ELR (cell line): ENCODE data around the gene REPS1.
"Not testable (repeated sequence)": the region's sequence is repeated elsewhere in the genome, so short reads cannot be mapped to it uniquely, and the experiment has no call there.

Experiments
- DNase-seq: peaks from one replicate; pipeline ENCODE4 v3.0.0-alpha.2; 2015; ENCODE audit warnings: low read depth

Gene REPS1

DNA sequence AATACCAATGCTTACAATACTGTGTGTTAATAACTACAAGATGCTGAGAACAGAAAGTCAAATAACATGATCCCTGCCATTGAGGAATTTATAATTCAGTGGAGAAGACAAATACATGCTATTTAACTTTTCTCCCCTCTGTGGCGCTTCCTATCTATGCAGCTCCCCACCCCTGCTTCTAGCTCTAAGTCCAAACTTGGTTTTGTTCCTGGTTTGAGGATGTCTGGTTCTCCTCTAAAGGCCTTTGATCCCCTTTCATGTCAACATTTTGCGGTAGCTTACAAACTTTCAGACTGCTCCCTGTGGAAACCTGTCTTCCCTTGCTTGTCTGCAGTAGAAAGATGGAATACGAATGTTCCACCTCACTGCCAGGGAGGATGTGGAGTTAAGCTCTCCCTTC is 18.4 kb upstream of the REPS1 start:
- DNase-seq: no peak

DNA sequence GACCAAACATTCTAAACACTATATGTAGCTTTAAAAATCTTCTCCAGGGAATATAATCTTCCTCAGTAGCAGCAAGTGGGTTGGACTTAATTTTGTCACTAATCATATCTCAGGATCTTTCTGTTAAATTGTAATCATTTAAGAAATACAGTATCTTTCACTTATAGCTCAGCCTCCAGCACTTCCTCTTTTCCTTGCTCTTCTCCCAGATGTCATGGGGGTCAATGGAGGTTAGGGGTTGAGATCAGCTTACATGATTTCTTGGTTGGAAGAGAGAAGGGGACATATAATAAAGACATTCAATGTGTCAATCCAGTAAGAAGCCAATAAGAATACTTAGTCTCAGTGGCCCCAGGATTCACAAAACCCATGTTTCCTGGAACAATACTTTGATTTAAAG is 15.7 kb upstream of the REPS1 start:
- DNase-seq: no peak

DNA sequence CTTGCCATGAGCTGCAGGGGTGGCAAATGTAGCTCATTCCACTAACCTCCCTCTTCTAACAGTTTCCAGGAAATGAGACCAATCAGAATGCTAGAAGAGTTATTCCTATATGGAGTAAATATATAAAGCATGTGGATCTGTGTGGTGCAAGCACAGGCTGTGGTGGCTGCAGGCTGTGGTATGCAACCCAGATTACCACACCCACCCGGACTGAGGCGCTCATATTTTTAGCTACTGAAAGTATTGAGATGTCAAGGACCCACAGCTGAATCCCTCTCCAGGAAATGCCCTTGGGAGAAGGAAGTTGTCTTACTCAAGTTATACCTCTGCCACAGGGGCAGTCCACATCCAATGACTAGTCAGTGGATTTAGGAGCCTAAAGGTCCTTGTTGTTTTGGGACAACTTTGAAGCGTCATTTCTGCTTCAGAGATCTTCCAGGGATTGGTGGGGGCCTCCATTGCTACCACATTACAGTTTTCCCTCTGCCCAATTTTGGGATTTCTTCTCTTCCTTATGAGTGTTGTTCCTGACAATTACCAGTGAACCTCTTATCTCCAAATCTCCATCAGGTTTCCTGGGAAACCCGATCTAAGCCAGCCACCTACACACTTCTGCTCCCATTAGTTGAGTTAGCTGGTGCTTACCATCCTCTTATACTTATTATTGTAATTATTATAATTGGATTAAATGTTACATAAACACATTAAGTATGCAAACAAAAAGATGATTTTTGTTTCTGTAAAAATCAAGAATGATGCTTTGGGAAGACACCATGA is 12.1 kb upstream of the REPS1 start:
- no peak for DNase-seq

DNA sequence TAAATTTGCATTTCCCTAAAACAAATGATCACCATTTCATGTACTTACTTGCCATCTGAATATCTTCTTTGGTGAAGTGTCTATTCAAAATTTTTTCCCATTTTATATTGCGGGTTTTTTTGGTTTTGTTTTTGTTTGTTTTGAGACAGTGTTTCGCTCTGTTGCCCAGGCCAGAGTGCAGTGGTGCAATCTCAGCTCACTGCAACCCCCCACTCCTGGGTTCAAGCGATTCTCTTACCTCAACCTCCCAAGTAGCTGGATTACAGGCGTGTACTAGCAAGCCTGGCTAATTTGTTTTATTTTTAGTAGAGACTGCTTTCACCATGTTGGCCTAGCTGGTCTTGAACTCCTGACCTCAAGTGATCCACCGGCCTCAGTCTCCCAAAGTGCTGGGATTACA is 9.1 kb upstream of the REPS1 start:
- no peak for DNase-seq

DNA sequence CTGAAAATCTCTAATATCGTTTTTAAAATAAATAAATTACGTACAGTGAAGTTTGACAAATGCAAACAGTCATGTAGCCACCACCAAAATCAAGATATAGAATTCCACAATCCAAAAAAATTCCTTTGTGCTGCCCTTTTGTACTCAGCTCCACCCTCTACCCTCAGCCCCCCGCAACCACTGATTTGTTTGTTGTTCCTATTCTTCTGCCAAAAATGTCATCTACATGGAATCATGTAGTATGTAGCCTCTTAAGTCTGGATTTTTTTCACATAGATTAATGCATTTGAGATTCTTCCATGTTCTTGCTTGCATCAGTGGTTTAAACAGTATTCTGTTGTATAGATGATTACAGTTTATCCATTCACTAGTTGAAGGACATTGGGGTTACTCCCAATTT is 8.5 kb upstream of the REPS1 start:
- DNase-seq: no peak

DNA sequence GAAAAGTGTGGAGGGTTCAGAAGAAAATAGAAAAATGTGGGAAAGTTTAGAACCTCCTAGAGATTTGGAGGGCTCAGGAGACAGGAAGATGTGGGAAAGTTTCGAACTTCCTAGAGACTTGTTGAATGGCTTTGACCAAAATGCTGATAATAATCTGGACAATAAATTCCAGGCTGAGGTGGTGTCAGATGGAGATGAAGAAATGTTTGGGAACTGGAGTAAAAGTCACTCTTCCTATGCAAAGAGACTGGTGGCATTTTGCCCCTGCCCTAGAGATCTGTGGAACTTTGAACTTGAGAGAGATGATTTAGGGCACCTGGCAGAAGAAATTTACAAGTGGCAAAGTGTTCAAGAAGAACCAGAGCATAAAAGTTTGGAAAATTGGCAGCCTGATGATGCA is 5.4 kb upstream of the REPS1 start:
- not testable (repeated sequence) for DNase-seq

DNA sequence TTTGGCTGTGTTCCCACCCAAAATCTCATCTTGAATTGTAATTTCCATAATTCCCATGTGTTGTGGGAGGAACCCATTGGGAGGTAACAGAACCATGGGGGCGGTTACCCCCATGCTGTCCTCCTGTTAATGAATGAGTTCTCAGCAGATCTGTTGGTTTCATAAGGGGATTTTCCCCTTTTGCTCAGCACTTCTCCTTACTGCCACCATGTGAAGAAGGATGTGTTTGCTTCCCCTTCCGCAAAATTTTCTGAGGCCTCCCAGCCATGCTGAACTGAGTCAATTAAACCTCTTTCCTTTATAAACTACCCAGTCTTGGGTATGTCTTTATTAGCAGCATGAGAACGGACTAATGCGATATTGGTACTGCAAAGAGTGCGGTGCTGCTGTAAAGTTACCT is 4.9 kb upstream of the REPS1 start:
- not testable (repeated sequence) for DNase-seq

DNA sequence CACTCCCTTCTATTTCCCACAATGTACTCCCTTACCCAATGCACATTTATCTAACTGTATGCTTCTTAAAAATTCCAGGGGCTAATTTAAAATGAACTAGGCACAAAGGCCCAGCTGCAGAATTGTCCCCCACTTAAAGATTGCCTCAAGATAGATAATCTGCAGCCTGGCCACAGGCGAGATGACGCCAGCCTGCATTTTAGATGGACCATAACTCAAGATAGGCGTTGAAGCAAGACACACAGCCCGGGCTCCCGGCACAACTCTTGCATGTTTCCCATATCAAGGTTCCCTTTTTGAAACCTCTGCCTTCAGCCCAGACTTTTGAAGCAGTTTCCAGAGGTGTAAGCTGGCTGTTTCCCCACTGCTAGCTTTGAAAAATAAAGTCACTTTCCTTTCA is 3.2 kb upstream of the REPS1 start:
- DNase-seq: no peak

DNA sequence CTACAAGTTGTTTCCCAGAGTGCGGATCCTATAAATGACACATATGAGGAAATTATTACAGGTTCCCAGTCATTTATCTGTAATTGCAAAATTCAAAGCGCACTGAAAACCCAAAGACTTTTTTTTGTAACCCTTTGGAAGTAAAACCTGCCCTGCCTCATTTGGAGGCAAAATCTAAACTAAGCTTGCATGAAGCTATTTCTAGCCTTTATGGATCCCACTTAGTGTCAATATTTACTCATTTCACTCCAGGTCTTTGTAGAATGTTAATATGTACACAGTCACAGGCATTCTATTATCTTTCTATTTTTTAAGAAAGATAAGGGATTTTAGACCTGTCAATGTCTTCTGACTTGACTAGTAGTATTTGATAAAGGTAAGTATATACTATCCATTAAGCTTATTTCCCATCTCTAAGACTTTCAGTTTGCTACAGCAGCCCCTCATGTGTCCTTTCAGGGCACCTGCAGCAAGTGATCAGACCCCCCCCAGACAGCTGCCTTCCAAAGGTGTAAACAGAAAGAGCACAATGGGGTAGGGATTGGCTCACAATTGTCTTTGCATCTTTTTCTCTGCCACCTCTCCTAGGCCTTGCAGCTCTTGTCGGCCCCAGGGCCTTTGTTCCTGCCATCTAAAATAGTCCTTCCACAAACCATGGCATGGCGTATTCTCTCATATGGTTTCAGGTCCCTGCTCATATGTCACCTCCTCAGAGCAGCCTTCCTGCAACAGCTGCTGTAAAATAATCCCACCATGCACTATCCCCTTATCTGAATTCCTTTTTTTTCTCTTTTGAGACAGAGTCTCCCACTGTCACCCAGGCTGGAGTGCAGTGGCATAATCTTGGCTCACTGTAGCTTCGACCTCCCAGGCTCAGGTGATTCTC is 1.3 kb upstream of the REPS1 start:
- no peak for DNase-seq

DNA sequence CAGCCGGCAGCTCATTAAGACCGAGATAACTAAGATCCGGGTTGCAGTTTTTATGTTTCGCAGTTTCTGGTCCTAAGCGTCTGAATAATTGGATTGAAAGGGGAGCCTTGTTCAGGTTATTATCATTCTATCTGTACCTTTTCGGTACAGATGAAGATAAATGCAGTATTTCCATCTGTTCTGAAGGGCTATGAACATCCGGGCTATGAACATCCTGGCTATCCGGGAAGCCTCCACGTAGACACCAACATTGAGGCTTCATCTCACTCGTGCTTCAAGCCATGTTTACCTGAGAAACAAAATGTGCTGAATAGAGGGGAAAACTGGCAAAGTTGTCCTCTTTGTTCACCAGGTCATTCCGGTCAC is 399 bp upstream of the REPS1 start:
- no peak for DNase-seq

DNA sequence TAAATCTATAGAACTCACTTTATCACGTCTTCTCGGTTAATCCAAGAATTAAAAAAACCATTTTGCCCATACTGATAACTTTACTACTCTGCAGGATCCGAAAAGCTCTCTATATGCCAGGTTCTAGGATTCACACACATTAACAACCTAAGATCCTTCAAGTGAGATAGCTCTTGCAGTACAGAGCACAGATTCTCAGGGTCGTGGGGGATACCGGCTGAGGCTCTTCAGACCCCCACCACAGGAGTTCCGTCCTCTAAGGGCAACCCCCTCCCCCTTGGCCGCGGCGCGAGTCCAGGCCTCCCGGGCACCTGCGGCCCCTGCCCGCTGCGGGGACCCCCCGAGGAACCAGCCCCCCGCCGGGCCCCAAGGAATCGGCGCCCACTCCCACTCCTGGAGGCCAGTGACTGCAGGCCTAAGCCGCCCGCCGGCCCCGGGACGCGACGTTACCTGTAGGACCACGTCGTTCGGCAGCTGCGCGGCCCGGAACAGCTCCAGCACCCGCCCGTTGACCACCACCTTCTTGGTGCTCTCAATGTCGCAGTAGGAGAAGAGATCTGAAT is 892 bp downstream of the REPS1 start:
- DNase-seq: no peak

DNA sequence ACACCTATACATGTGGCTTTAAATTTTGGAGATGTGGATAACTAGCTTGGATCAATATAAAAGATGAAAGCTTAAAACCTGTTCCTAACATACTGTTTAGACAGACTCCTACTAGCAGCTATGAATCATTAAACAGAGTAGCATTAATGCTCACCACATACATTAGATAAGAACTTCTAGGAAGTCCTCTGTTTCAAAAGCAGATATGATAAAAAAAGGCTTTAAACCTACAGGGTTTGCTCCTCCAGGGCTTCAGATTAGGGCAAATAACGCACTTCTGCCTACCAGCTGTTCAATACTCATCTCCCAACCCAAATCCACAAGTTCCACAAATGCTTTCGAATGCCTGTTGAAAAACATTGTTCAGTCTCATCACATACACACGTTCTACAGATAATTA is 1.5 kb downstream of the REPS1 start:
- peak; percentile 54 for DNase-seq

DNA sequence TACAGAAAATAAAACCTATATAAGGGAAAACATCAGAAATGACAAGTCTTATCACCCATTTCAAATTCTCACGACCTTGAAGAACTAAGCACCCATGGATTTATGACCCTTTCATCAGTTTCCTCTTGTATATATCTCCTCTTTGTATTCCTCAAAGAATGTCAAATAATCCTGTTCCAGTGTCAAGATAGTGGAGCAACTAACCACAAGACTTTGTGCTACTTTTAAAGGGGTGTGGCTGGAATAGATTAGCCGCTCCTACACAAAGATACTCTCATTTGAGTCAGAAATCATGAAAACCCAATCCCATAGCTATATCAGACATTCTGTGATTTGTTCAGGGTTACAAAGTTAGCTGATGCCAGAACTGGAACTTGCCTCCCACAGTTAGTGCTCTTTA is 6.6 kb downstream of the REPS1 start:
- DNase-seq: no peak

DNA sequence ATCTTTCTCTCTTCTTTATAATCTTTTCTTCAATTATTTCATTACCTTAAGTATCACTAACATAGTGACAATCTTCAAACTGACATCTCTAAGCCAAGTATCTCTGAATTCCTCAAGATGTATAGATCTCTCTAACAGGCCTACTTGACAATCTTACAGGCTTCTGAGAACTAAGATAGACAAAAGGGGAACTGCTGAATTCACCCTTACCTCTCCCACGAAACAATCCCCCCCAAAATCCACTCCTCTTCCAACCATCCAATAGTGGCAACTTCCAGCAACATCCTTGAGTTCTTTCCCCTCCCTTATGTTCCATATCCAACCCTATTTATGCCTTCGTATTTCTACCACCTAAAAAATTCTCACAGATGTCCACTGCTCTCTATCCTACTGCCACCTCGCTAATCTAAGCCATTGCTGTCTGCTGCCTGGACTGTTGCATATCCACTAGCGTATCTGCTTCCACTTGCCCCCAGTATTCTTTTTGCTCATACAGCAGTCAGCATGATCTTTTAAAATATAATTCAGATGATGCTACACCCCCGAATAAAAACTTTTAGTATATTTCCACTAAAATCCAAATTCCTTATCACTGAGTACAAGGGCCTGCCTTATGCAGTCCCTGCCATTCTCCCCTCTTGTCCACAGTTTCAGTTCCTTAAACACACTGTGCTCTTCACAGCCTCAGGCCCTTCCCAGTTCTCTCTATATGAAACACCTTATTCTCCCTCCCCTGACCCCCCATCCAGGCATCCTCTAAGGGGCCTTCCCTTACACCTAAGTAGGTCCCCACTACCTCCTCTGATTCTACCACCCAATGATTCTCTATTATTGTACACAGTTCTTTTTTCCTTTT is 8.0 kb downstream of the REPS1 start:
- no peak for DNase-seq

DNA sequence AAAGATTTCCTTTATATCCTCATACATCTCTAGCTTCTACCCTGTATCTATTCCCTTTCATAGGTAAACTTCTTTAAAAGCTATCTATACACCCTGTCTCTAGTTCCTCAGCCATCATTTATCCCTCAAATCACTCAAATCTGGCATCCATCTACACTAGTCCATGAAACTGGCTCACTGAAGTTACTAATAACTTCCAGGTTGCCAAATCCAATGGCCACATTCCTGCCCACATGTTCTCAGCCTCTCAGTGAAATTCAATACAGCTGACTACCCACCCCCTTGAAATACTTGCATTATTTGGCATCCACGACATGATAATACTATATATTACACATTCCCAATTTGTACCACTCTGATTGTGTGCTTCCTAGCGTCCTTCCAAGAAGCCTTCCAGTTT is 8.7 kb downstream of the REPS1 start:
- DNase-seq: no peak

DNA sequence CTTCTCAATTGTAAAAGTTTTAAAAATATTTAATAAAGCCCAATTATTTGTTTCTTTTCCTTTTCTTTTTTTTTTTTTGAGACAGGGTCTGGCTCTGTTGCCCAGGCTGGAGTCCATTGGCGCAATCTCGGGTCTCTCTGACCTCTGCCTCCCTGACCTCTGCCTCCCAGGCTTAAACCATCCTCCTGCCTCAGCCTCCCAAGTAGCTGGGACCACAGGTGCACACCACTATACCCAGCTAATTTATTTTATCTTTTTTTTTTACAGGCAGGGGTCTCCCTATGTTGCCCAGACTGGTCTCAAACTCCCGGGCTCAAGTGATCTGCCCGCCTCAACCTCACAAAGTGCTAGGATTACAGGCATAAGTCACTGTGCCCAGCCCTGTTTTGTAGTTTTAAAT is 9.8 kb downstream of the REPS1 start:
- DNase-seq: no peak

DNA sequence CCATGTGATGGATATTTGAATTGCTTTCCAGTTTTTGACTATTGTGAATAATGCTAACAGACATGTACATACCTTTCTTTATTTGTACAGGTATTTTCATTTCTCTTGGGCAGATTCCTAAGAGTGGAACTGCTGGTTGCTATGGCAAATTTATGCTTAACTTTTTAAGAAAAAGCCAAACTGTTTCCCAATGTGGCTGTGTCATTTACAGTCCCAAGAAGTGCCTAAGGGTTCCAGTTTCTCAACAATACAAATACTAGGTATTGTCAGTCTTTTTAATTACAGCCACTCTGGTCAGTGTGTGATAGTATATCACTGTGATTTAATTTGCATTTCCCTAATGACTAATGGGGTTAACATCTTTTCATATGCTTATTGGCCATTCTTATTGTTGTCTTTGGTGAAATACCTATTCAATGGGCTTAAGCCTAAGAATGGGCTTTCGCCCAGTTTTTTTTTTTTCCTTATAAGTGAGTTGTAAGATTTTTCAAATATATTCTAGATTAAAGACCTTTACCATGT is 10.3 kb downstream of the REPS1 start:
- DNase-seq: no peak

DNA sequence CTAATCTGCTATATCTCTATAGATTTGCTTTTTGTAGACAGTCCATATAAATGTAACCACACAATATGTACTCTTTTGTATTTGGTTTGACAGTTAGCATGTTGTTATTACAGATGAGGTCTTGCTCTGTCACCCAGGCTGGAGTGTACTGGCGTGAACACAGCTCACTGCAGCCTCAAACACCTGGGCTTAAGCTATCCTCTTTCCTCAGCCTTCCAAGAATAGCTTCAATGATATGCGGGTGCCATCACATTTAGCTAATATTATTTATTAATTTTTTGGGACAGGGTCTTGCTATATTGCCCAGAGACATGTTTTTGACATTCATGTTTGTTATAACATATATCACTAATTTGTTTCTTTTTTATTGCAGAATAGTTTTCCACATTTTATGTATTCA is 10.8 kb downstream of the REPS1 start:
- no peak for DNase-seq

DNA sequence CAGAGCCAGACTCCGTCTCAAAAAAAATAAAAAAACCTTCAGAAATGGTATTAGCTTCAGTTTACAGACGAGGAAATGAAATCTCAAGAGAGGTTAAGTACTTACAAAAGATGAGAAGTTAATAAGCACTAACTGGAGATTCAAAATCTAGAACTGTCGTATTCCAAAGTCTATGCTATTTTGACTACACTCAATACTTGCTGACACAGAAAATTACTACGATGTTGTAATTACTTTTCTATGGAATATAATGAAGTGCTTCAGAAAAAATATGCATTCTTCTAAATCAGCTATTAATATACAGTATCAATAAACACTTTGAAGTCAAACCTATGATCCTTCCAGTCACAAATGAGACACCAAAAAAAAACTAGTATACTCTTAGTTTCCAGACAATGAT is 12.2 kb downstream of the REPS1 start:
- no peak for DNase-seq

DNA sequence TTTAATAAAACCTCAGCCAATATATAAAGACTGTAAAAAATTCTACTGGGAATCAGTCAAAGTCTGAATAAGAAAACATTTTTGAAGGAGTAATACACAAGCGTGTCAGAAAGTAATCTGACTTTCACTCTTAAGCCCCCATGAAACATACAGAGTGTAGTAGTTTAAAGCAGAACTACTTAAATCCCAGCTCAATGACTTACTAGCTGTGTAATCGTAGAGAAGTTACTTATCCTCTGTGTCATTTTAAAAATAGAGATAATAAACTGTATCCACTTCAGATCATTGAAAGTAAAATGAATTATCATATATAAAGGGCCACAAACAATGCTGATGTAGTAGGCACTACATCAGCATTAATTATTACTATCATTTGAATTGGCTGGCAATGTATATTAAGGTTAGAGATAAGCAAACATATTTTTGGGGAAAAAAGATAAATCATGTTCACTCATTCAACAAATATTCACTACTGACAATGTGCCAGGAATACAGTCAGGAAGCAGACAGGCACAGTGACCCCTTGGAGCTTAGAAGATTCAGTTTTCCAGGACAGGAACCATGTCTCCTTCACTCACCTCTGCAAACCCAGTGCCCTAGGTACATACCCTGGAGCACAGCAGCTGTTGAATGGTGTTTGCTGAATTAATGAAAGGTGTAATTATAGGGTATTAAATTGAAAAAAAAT is 14.4 kb downstream of the REPS1 start:
- peak; percentile 82 for DNase-seq

DNA sequence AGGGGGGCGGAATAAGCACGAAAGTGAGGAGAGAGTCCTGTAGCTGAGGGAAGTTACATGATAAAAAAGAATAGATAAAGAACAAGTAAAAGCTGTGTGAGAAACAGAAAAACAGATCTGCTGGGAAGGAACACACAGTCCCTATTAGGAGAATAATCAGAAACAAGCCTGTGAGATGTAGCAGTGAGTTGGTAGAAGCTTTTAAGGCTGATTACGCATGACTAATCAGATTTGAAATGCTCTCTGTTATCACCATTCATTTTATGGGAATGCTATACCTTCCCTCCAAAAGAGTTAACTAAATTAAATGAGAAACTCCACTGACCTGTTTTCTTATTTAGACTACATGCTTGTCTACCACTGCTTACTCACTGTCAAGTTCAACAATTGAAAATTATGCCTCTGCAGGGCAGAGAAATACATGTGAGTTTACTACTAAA is 15.8 kb downstream of the REPS1 start:
- DNase-seq: peak; percentile 78
